Measurements from ENCODE around the gene GATD1. TPM values are rescaled to one million over a fixed set of nuclear protein-coding genes. Genes with fewer than 3 reads are reported as not detected.

Gene GATD1
- total and polyA plus RNA-seq, 9 of the 15 experiments (the other 6 are each of a cell fraction or from before 2014, with no cell fraction given), result 2.8 to 144 (median 36.9) TPM

- peak; percentile 89 for FAIRE-seq
- H3K9me1 ChIP-seq (ENCODE audit: control insufficient read depth, insufficient read depth, low read length), result no peaks in the 10 kb centered on the region
- WGBS (ENCODE audit: insufficient coverage, low coverage, missing lambda C conversion rate), result under 1% methylated on average over 49 of the region's 81 CpGs
- TF ChIP-seq ELF4 (CRISPR knock-in tag; IDR thresholded peaks at IDR 0.05) (peak; percentile 7; the same call in 1 of the 2 replicates), CC2D1A (IDR thresholded peaks at IDR 0.05) (no peak), DEAF1 (CRISPR knock-in tag; IDR thresholded peaks at IDR 0.05) (no peak), FOXA1 (IDR thresholded peaks at IDR 0.05; ENCODE audit: borderline replicate concordance) (no peak), BRD4 (IDR thresholded peaks at IDR 0.05) (no peak), EGR1 (conservative IDR thresholded peaks at IDR 0.05) (peak; percentile 99), TAF9B (IDR thresholded peaks at IDR 0.05; ENCODE audit: partially characterized antibody) (peak; percentile 72), DACH1 (IDR thresholded peaks at IDR 0.05; ENCODE audit: partially characterized antibody) (no peak), TARDBP (IDR thresholded peaks at IDR 0.05) (0 out of 2 replicates have a peak, but pooled peaks have one; percentile 30), ATF4 (CRISPR knock-in tag; IDR thresholded peaks at IDR 0.05) (no peak), ATF1 (CRISPR knock-in tag; IDR thresholded peaks at IDR 0.05) (peak; percentile 98), ATF1 (tag; IDR thresholded peaks at IDR 0.05) (peak; percentile 100), STAT5B (CRISPR knock-in tag; IDR thresholded peaks at IDR 0.05) (no peak), JUN (IDR thresholded peaks at IDR 0.05; ENCODE audit: borderline replicate concordance, low read depth, low read length) (peak; percentile 19), JUN (CRISPR knock-in tag; IDR thresholded peaks at IDR 0.05; ENCODE audit: borderline replicate concordance) (peak; percentile 97; the same call in 1 of the 2 replicates), ZBTB12 (CRISPR knock-in tag; IDR thresholded peaks at IDR 0.05) (peak; percentile 98), CREBBP (IDR thresholded peaks at IDR 0.05; ENCODE audit: low read depth, low read length) (no peak), ZNF41 (CRISPR knock-in tag; conservative IDR thresholded peaks at IDR 0.05) (no peak)
These were observed 32.2 kb upstream of the GATD1 start, which contains the start of gene RPLP2 for GRCh38 chr11:809287-810039. TSS of gene RPLP2 (plus strand) at chr11:809967. CDS start at chr11:810235, 268 bp downstream.

More at GRCh38 chr11:809287-810039, 32.2 kb upstream of the GATD1 start, which contains the start of gene RPLP2:
- POLR2A ChIA-PET, result interaction anchor here (0.6 to 4.3 kb wide), 17 partner anchors 9 to 1975 kb away, joined by 3 to 26 read pairs (median 5); partner anchors contain the start of genes PNPLA2, POLR2L and TSPAN4
- Histone ChIP-seq H3K9ac (ENCODE audit: insufficient read depth in 1 of 2, low read depth in 2 of 2, low read length in 2 of 2) (peak within 1 kb of the TSS; percentile 94 to 98), H3K4me1 (replicated peaks in 1 of 2; ENCODE audit: control insufficient read depth in 2 of 2, insufficient read depth in 2 of 2, low read length in 2 of 2) (peaks cover 22 to 63% of the 10 kb centered on the region in 2 experiments; a peak in 4 of 5 replicates), H3K27me3 (ENCODE audit: control insufficient read depth in 2 of 2, insufficient read depth in 2 of 2, low read length in 2 of 2) (no peaks in the 10 kb centered on the region), H4K20me1 (replicated peaks; ENCODE audit: control insufficient read depth, insufficient read depth, low read length) (peaks cover 24% of the 10 kb centered on the region), H3K27ac (ENCODE audit: extremely low read depth, low read depth, low read length) (peak within 1 kb of the TSS; percentile 98), H3K4me2 (ENCODE audit: insufficient read depth, low read length) (peak within 1 kb of the TSS; percentile 100), H2AFZ (ENCODE audit: low read depth, low read length) (peak within 1 kb of the TSS; percentile 98), H3K79me2 (ENCODE audit: control insufficient read depth, insufficient read depth, low read length) (peaks cover 75% of the 10 kb centered on the region), H3K9me3 (replicated peaks; ENCODE audit: control insufficient read depth, insufficient read depth, low read depth, low read length) (no peaks in the 10 kb centered on the region), H3K4me3 (peak within 1 kb of the TSS; percentile 99), H3K36me3 (ENCODE audit: control insufficient read depth, insufficient read depth, low read length) (peaks cover 41% of the 10 kb centered on the region)
- DNase-seq (ENCODE audit: extremely low read depth in 1 of 4, low spot score in 3 of 4) (peak; percentile 84 to 99 (median 90)), ATAC-seq (peak; percentile 83)
- BruUV-seq (replicated peaks), result no TSS peak
- intact Hi-C loops (cut with micrococcal nuclease) (loop anchor here (2.0 kb wide), 1 partner anchor 33 kb away; the partner anchor contains the start of genes POLR2L and TSPAN4), in situ Hi-C loops (cut with MboI) (no loop called here)
- CTCF ChIA-PET (ENCODE audit: low intra/inter-chr PET ratio), result no interaction called here

Measured in K562 (cell line).